T-helper 2 cell (primary cell): ENCODE results near the gene ILK.

Experiments
- DNase-seq, 5 experiments: peaks; one replicate each; pipeline versions ENCODE4 v3.0.0 to v3.0.0-alpha.2; 2012 to 2022

Gene ILK

GRCh38 chr11:6574816-6575715, 28.5 kb upstream of the ILK start:
- DNase-seq = no peak

- DNase-seq = no peak
Observed at GRCh38 chr11:6576471-6577373, 26.9 kb upstream of the ILK start.

- no peak for DNase-seq
Observed at GRCh38 chr11:6578134-6578533, 25.4 kb upstream of the ILK start.

GRCh38 chr11:6579681-6580080, 23.9 kb upstream of the ILK start:
- DNase-seq = no peak

- no peak for DNase-seq
Observed at GRCh38 chr11:6583584-6583983, 20.0 kb upstream of the ILK start.

GRCh38 chr11:6584528-6584927, 19.0 kb upstream of the ILK start:
- DNase-seq = no peak

GRCh38 chr11:6586434-6587359, 16.9 kb upstream of the ILK start:
- no peak for DNase-seq

- no peak for DNase-seq
Observed at GRCh38 chr11:6587360-6587953, 16.1 kb upstream of the ILK start.

- no peak for DNase-seq
Observed at GRCh38 chr11:6588018-6588417, 15.6 kb upstream of the ILK start.

GRCh38 chr11:6594142-6594768, 9.3 kb upstream of the ILK start:
- no peak for DNase-seq

GRCh38 chr11:6596239-6596877, 7.2 kb upstream of the ILK start:
- DNase-seq = no peak

- DNase-seq = no peak
Observed at GRCh38 chr11:6598555-6598954, 5.0 kb upstream of the ILK start.

GRCh38 chr11:6599449-6599848, 4.1 kb upstream of the ILK start:
- no peak for DNase-seq

- no peak for DNase-seq
Observed at GRCh38 chr11:6599881-6600390, 3.6 kb upstream of the ILK start.

GRCh38 chr11:6601041-6601461, 2.5 kb upstream of the ILK start:
- DNase-seq = no peak

GRCh38 chr11:6602096-6602940, 1.3 kb upstream of the ILK start:
- peak in 1 of 5 experiments; percentile 26 for DNase-seq

- DNase-seq = peak in 3 of 5 experiments; percentile 30 to 80 (median 33)
Observed at GRCh38 chr11:6604081-6604626, 580 bp downstream of the ILK start.

- DNase-seq = no peak
Observed at GRCh38 chr11:6604790-6605189, 1.2 kb downstream of the ILK start.

GRCh38 chr11:6606471-6607189, 3.1 kb downstream of the ILK start:
- DNase-seq = peak in 2 of 5 experiments; percentile 42 to 74
